T follicular helper cell (primary cell): Measurements from ENCODE around the gene CARD19.

Experiments
- DNase-seq: peaks from one replicate; pipeline ENCODE4 v3.0.0-alpha.2; 2020; ENCODE audit warnings: low read depth
- total RNA-seq, 2 experiments: gene quantifications; one replicate each; lab custom pipeline; 2026; lab: John Stamatoyannopoulos, UW

Gene CARD19
- 13.4 to 56.7 reads per million in 2 experiments for total RNA-seq

- DNase-seq, result peak; percentile 31
Observed at GRCh38 chr9:93096131-93096802, at the start of gene CARD19. CARD19 (plus strand) TSS chr9:93096217; CDS start chr9:93096346, 129 bp downstream.

DNA sequence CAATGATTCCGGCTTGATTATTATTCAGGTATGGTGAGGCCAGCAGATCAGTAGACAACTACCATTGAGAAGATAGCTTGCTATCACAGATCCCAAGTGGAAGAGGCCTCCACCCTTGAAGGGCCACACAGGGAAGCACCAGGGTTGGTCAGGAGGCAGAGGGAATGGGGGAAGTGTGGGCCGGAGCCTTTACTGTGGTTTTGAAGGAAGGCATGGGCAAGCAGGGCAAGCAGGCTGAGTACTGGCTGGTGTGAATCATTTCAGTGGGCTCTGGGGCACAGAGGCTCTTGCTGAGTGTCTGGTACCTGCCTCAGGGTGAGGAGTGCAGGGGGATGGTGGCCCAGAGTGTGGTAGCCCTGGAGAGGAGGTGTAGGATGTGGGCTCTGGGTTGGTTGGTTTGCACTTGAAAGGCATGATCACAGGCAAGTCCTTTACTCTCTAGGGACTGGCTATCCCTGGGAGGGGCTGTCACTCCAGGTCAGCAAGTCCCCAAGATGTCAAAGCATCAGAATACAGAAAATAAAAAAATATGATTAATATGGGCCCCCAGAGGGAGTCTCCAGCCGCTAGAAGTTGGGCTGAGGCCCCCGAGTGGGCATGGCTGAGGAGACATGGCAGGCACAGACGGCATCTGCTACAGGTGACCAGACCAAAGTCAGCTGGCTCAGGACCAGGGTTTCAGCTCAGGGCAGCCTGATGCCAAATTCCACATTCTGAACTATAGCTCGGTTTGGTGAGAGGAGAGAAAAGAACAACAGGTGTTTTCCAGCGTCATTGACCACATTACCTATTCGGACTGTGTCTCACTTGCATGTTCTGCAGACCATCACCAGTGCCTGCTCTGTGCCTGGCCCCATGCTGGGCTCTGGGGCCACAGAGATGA, 47.2 kb upstream of the CARD19 start:
- DNase-seq, result no peak

DNA sequence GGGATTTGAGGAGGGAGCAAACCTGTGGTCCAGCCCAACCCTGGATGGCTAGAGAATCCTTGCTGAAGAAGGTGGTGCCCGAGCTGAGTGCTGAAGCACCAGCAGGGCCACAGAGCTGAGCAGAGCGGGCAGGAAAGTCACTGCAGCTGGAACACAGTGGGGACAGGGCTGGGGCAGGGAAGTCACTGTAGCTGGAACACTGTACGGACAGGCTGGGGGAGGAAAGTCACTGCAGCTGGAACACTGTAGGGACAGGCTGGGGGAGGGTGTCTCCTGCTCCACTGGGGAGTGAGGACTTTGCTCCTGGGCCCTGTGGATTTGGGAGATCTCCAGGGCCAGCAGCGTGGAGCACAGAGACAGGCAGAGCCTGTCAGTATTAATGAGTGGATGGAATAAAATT, 46.5 kb upstream of the CARD19 start:
- DNase-seq, result no peak

- no peak for DNase-seq
Observed at GRCh38 chr9:93050231-93050630, 45.8 kb upstream of the CARD19 start.

- DNase-seq, result no peak
Observed at GRCh38 chr9:93051680-93052089, 44.3 kb upstream of the CARD19 start.

GRCh38 chr9:93052791-93053540, 43.1 kb upstream of the CARD19 start:
- DNase-seq, result no peak

DNA sequence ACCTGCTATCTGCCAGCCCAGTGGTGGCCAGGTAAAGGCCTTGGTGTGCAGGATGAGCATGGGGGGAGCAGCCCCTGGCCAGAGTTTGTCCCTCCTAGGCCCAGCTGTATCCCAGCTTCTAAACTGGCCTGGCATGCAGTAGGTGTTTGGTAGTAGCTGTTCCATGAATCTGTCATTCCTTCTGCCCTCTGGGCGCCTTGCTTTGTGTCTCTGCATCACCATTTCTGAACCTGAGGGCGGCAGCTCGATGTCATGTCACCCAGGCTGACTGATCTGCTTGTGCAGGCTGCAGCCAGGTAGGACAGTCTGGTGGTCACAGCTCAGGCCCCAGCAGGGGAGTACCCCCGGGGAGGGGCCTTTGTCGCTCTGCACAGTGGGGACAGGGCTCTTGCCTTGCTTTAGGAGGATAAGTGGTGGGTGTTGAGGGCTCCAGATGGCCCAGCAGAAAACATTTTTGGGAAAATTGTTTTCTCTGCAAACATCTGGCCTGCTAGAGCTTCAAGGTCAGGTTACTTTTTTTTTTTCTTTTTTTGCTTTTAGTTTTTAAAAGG, 42.2 kb upstream of the CARD19 start:
- no peak for DNase-seq

DNA sequence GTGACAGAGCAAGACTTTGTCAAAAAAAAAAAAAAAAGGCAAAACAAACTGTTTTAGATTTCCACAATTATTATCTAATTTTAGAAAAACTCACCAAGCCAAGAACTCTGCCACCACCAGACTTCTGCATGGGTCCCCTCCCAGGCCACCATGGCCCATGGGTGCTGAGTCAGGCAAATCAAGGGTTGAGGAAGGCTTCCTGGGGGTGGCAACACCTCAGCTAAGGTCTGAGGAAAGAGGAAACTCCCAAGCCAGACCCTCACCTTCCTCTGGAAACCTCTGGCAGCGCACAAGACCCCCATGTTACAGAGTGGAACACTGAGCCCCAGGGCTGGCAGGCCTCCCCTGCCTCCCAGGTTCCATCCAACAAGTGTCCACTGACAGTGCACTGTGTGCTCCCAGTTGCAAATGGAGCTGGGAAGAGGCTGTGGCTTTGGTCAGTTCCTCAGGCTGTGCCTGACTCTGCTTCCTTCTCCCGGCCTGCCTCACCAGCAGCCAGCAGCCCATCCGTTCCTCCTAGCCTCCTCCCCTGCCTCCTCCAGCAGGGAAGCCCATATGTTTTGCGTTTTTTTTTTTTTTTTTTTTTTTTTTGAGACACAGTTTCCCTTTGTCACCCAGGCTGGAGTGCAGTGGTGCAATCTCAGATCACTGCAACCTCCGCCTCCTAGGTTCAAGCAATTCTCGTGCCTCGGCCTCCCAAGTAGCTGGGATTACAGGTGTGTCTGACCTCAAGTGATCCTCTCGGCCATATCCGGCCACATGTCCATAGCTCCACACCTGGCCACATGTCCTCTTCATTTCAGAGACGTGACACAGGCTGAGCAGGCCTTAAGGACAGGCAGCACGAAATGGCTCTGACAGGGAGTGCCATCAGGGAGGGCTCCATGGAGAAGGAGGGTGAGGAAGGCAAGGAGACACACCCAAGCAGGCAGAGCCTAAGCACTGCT, 41.0 kb upstream of the CARD19 start:
- no peak for DNase-seq

- no peak for DNase-seq
Observed at GRCh38 chr9:93057042-93057702, 38.8 kb upstream of the CARD19 start.

GRCh38 chr9:93057703-93058354, 38.2 kb upstream of the CARD19 start:
- no peak for DNase-seq

DNA sequence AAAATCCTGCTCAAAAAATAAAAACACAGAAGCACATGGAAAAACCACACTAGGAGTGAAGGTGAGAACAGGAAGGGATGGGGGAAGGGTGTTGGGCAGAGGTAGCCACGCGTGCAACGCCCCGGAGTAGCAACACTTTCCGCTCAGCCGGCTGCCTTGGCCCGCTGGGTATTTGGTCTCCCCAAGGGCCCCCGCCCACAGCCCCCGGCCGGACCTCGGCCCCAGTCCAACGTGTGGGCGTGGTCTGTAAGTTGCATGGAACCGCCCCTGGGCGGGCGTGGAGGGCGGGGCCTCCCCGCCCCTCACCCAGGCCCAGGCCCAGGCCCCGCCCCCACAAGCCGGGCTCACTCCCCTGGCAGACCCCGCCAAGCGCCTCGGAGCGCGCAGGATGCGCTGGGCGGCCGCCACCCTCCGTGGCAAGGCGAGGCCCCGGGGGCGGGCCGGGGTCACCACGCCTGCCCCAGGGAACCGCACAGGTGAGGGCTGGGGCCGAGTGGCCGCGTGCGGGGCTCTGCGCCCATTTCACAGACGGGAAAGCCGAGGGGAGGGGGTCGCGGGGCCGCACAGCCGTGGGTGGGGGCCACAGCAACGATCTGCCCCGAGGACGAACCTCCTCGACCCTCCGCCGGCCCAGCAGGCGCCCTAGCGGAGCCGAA, 37.5 kb upstream of the CARD19 start, which contains the start of gene SUSD3:
Gene SUSD3, plus strand, starts transcription at position 347 of the 656 bp plus-strand sequence. Its CDS starts 42 bp downstream, at position 389.
- DNase-seq, result peak; percentile 55

DNA sequence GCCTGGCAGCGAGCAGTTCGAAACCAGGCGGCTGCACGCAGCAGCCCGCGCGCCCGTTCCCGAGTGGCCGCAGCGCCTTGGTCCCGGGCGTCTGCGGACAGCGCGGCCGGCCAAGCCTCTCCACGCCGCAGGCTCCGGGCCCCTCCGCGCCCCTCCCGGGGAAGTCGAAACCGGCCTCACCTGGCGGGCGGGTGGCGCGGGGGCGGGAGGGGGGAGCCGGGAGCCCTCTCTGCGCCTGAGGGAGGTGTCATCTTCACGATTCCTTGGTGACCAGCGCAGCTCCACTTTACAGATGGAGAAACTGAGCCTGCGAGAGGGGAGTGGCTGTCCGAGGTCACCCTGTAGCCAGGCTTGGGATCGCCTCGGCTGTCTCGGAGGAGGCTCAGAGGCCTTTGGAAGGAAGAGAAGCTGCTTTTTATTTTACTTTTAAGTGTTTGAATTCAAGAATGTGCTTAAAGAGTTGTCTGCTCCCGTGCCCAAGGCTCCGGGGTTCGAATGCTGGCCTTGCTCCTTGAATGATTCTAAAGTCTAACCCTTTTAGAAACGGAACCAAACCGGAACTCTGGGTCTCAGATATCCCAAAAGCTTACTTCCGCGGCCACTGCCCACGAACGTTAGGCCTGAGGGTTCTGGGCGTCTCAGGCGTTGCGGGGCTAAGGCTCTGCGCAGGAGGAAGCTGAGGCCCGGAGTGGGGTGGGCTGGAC, 36.9 kb upstream of the CARD19 start:
- no peak for DNase-seq

- DNase-seq, result no peak
Observed at GRCh38 chr9:93059715-93060578, 36.1 kb upstream of the CARD19 start.

DNA sequence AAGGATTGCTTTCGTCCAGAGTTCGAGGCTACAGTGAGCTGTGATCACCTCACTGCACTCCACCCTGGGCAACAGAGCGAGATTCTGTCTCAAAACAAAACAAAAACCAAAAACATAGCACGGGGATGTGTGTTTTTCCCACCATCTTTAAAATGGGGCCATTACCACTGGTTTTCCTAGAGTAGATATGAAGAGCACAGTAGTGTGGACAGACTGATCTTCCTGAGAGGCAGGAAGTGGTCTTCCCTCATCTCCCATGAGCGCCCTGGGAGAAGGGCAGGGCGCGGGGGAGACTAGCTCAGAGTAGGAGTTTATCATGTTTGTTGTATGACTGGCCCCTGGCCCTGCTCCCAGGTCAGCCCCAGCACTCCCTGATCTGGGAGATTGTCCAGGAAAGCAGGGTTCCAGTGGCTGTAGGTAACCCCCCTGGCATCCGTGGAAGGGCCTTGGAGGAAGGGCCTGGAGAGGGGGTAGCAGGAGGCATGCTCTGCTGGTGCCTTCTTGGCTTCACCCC, 35.2 kb upstream of the CARD19 start:
- DNase-seq, result no peak

GRCh38 chr9:93061260-93061751, 34.7 kb upstream of the CARD19 start:
- DNase-seq, result no peak

DNA sequence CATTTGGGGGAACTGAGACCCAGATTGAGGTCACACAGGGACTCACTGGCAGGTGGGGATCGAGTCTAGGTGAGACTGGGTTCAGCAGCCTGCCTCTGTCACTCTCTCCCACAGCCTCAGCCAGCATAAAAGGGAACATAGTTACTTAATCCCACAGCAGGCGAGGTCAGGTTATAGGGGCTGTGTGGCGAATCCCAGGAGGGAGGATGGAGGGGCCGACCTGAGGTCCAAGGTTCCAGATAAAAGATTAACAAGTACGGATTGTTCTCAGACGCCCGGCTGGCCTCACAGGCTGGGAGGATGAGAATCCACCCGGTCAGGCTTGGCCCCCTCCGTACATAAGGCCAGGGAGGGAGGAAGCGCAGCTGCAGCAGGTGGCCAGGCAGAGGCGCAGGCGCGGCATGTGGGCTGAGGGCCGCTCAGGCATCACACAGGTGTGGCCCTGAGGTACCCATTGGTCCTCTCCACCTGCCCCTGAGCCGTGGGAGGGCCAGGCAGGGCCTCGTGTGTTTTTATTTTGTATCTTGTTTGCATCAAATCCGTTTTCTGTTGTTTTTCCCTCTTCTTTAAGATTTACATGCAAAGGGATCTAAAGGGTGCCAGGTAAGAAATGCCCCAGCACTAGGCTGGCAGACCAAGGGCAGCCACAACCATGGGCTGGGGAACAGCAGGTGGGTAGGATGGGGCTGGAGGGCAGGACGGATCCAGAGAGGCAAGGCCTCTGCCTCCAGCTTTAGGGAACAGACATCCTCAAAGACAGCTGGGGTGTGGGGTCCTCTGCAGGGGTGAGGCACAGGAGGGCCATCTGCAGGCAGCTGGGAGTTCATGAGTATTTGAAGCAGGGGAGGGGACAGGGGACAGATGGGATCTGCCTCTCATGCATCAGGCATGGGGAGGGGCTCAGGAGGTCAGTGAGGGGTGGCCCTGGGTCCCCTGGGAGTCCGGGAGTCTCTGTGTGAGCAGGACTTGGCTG, 33.9 kb upstream of the CARD19 start:
- no peak for DNase-seq
